ENCODE measurements around the gene FHAD1. TPM values are rescaled to one million over a fixed set of nuclear protein-coding genes. Genes with fewer than 3 reads are reported as not detected.
A peak's percentile ranks its signal among the peaks of the same experiment; 100 is the strongest.

FHAD1 gene
- total and polyA plus RNA-seq, 9 of the 15 experiments (the other 6 are each of a cell fraction or from before 2014, with no cell fraction given) = 0.32 to 2.1 (median 1.5) TPM; not detected in 1

- FAIRE-seq (no peak), DNase-seq (ENCODE audit: extremely low read depth in 1 of 4, low spot score in 3 of 4) (no peak), ATAC-seq (no peak)
- no peak overlapping the region for H2AFZ ChIP-seq (ENCODE audit: low read depth, low read length)
- no peak overlapping the region for H3K27ac ChIP-seq (ENCODE audit: extremely low read depth, low read depth, low read length)
- 10% methylated on average over 7 of the region's 7 CpGs for WGBS (ENCODE audit: insufficient coverage, low coverage, missing lambda C conversion rate)
- no peak for TF ChIP-seq ZHX1 (conservative IDR thresholded peaks at IDR 0.05; ENCODE audit: low read length)
- TF ChIP-seq FOSL1 (tag; conservative IDR thresholded peaks at IDR 0.05) = 0 out of 2 replicates have a peak, but pooled peaks have one; percentile 24
- TF ChIP-seq SIN3A (IDR thresholded peaks at IDR 0.05; ENCODE audit: borderline replicate concordance in 2 of 2, control insufficient read depth in 1 of 2, low read depth in 2 of 2, low read length in 2 of 2) = no peak
- H3K9me3 ChIP-seq (replicated peaks; ENCODE audit: control insufficient read depth, insufficient read depth, low read depth, low read length) = no peaks in the 10 kb centered on the region
- BruUV-seq (replicated peaks) = no TSS peak
- CTCF ChIA-PET (ENCODE audit: low intra/inter-chr PET ratio) = interaction anchor here (0.7 kb wide), 1 partner anchor 933 kb away, joined by 5 read pairs; no protein-coding TSS in a partner anchor
- in situ Hi-C loops (cut with MboI) (no loop called here), intact Hi-C loops (cut with micrococcal nuclease) (no loop called here)
- POLR2A ChIA-PET = no interaction called here
- no peaks in the 10 kb centered on the region for H4K20me1 ChIP-seq (replicated peaks; ENCODE audit: control insufficient read depth, insufficient read depth, low read length)
- no peak overlapping the region for H3K4me2 ChIP-seq (ENCODE audit: insufficient read depth, low read length)
- H3K4me1 ChIP-seq (replicated peaks in 1 of 2; ENCODE audit: control insufficient read depth in 2 of 2, insufficient read depth in 2 of 2, low read length in 2 of 2) = peaks cover 0 to 22% of the 10 kb centered on the region in 2 experiments; a peak in 3 of 5 replicates
- no peak overlapping the region for H3K9ac ChIP-seq (ENCODE audit: insufficient read depth in 1 of 2, low read depth in 2 of 2, low read length in 2 of 2)
- H3K79me2 ChIP-seq (ENCODE audit: control insufficient read depth, insufficient read depth, low read length) = no peaks in the 10 kb centered on the region
- H3K36me3 ChIP-seq (ENCODE audit: control insufficient read depth, insufficient read depth, low read length) = no peaks in the 10 kb centered on the region
- no peaks in the 10 kb centered on the region for H3K9me1 ChIP-seq (ENCODE audit: control insufficient read depth, insufficient read depth, low read length)
- H3K4me3 ChIP-seq = no peak overlapping the region
- H3K27me3 ChIP-seq (ENCODE audit: control insufficient read depth in 2 of 2, insufficient read depth in 2 of 2, low read length in 2 of 2) = peaks cover 5 to 34% of the 10 kb centered on the region in 2 experiments; a peak in 4 of 5 replicates
These were observed 26.1 kb upstream of the FHAD1 start for GRCh38 chr1:15220825-15221431.

Measured in K562 (cell line).